Left ventricle myocardium inferior (tissue), 1 donor: ENCODE measurements around the gene BBS1. TPM values are rescaled to one million over a fixed set of nuclear protein-coding genes. Genes with fewer than 3 reads are reported as not detected.

ENCODE experiments used
- DNase-seq: peaks from one replicate; pipeline ENCODE4 v3.0.0-alpha.2; 2020
- H3K27ac ChIP-seq: fragments of 200-600 bp; replicated peaks from 2 replicates; pipeline ENCODE4 v1.8.0; 2021
- H3K27me3 ChIP-seq: fragments of 200-600 bp; 2 replicates; pipeline ENCODE4 v1.8.0; 2021; ENCODE audit warnings: low read depth
- H3K36me3 ChIP-seq: fragments of 200-600 bp; 2 replicates; pipeline ENCODE4 v1.8.0; 2021
- H3K4me1 ChIP-seq: fragments of 200-600 bp; 2 replicates; pipeline ENCODE4 v1.8.0; 2021
- H3K4me3 ChIP-seq: fragments of 200-600 bp; 2 replicates; pipeline ENCODE4 v1.8.0; 2021; ENCODE audit warnings: mild to moderate bottlenecking, moderate library complexity
- H3K9me3 ChIP-seq: fragments of 200-600 bp; replicated peaks from 2 replicates; pipeline ENCODE4 v1.8.0; 2021
- CTCF ChIP-seq: fragments of 200-600 bp; IDR thresholded peaks from 2 replicates; pipeline ENCODE4 v1.8.0; 2021; ENCODE audit warnings: antibody characterized with exemption, mild to moderate bottlenecking, borderline replicate concordance
- intact Hi-C: fragments of 100-400 bp; cut with micrococcal nuclease; formaldehyde crosslinking; loops from one replicate; pipeline ENCODE4 v1.11.0; 2022
- total RNA-seq: library from RNA; stranded (reverse); fragmentation: NEBNext Ultra II Directional; extraction: Animal tissue kit (Norgen Biotek cat#: 25700); gene quantifications from one replicate; pipeline ENCODE4 v1.2.1, GENCODE V29; 2021
- donor health status: DM: no; HTN: yes; CAD: no; lungs with severe emphysema.

BBS1 gene
- total RNA-seq, 1 donor from 2014 or later, result 16.9 TPM

GRCh38 chr11:66564984-66565383 lies 54.5 kb downstream of the BBS1 start:
- H3K27me3 ChIP-seq, result no peaks in the 10 kb centered on the region
- no peak overlapping the region for H3K4me3 ChIP-seq
- no peak for DNase-seq
- TF ChIP-seq CTCF, result no peak
- peaks cover 3% of the 10 kb centered on the region for H3K36me3 ChIP-seq
- H3K27ac ChIP-seq, result no peak overlapping the region
- peaks cover 17% of the 10 kb centered on the region for H3K4me1 ChIP-seq
- intact Hi-C loops, result no loop called here
- H3K9me3 ChIP-seq, result no peaks in the 10 kb centered on the region

- peaks cover 3% of the 10 kb centered on the region for H3K36me3 ChIP-seq
- DNase-seq, result no peak
- H3K4me1 ChIP-seq, result peaks cover 17% of the 10 kb centered on the region
- H3K9me3 ChIP-seq, result no peaks in the 10 kb centered on the region
- H3K27ac ChIP-seq, result no peak overlapping the region
- no peak for TF ChIP-seq CTCF
- no peaks in the 10 kb centered on the region for H3K27me3 ChIP-seq
- no peak overlapping the region for H3K4me3 ChIP-seq
- intact Hi-C loops, result no loop called here
Measured at GRCh38 chr11:66566221-66566620, 55.8 kb downstream of the BBS1 start.

DNA sequence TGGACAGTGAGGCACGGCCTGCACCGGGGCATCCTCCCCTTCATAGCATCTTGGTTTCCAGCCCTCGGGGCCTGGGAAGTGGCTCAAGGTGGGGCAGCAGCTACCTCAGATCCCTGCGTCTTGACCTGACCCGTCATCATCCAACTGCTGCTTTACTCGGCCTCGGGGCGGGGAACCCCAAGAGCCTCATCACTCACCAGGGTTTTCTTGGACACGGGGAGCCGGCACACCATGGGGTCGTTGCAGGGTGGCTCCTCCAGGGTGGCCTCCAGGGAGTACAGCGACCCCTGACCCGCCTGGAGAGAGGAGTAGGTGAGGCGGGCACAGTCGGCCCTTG lies 57.3 kb downstream of the BBS1 start:
- DNase-seq, result no peak
- Histone ChIP-seq H3K36me3 (peaks cover 3% of the 10 kb centered on the region), H3K27ac (peak overlapping the region; percentile 64), H3K4me1 (peaks cover 17% of the 10 kb centered on the region), H3K27me3 (no peaks in the 10 kb centered on the region), H3K9me3 (no peaks in the 10 kb centered on the region), H3K4me3 (peak overlapping the region; percentile 82)
- intact Hi-C loops, result no loop called here
- TF ChIP-seq CTCF, result no peak

DNA sequence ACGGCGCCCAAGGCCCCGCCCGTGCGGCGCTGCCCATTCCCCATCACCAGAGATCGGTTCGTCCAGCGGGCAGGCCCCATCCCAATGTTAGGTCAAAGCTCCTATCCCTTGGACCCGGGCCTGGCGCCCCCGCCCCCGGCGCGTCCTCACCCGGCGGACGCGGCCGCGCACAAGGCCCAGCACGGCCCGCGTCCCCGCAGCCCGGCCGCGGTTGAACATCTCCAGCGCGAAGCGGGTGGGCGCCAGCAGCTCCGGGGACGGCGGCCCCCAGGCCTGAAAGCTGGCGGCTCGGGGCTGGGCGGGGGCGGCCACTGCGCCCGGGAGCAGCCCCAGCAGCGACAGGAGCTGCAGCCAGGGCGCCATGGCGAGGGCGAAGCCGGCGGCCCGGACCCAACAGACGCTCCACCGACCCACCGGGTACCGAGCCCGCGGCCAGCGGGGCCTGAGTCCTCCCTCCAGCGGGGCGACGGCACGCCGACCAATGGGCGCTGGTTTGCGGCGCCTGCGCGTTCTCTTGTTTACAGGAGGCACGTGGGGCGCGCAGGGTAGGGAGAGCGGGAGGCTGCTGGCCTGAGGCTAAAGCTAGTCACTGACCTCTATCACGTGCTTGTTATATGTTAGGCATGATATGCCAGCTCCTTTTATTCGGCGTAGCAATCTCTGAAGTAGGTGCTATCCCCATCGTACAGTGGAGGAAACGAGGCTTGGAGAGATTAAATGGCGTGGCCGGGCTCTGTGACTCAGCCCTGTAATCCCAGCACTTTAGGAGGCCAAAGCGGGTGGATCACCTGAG lies 57.9 kb downstream of the BBS1 start, which contains the start of gene CTSF:
Gene CTSF, minus strand, starts transcription at position 483 of the 793 bp plus-strand sequence. Its CDS starts 120 bp downstream, at position 363.
- peak within 1 kb of the TSS; percentile 82 for H3K4me3 ChIP-seq
- peaks cover 17% of the 10 kb centered on the region for H3K4me1 ChIP-seq
- TF ChIP-seq CTCF, result no peak
- intact Hi-C loops, result no loop called here
- H3K27me3 ChIP-seq, result no peaks in the 10 kb centered on the region
- peaks cover 3% of the 10 kb centered on the region for H3K36me3 ChIP-seq
- no peaks in the 10 kb centered on the region for H3K9me3 ChIP-seq
- peak; percentile 89 for DNase-seq
- H3K27ac ChIP-seq, result peak within 1 kb of the TSS; percentile 64

- no peaks in the 10 kb centered on the region for H3K9me3 ChIP-seq
- peaks cover 3% of the 10 kb centered on the region for H3K36me3 ChIP-seq
- DNase-seq, result no peak
- peaks cover 17% of the 10 kb centered on the region for H3K4me1 ChIP-seq
- no peaks in the 10 kb centered on the region for H3K27me3 ChIP-seq
- intact Hi-C loops, result no loop called here
- TF ChIP-seq CTCF, result no peak
- H3K4me3 ChIP-seq, result peak overlapping the region; percentile 82
- no peak overlapping the region for H3K27ac ChIP-seq
Measured at GRCh38 chr11:66569076-66569475, 58.6 kb downstream of the BBS1 start.
